NCI-H748 treated with DMSO at 0.1 percent for 48 hours (cell line): Measurements from ENCODE around the gene CCDC86.

Experiments used
- DNase-seq: peaks from one replicate; lab custom pipeline; 2025; lab: John Stamatoyannopoulos, UW

Gene CCDC86

DNA sequence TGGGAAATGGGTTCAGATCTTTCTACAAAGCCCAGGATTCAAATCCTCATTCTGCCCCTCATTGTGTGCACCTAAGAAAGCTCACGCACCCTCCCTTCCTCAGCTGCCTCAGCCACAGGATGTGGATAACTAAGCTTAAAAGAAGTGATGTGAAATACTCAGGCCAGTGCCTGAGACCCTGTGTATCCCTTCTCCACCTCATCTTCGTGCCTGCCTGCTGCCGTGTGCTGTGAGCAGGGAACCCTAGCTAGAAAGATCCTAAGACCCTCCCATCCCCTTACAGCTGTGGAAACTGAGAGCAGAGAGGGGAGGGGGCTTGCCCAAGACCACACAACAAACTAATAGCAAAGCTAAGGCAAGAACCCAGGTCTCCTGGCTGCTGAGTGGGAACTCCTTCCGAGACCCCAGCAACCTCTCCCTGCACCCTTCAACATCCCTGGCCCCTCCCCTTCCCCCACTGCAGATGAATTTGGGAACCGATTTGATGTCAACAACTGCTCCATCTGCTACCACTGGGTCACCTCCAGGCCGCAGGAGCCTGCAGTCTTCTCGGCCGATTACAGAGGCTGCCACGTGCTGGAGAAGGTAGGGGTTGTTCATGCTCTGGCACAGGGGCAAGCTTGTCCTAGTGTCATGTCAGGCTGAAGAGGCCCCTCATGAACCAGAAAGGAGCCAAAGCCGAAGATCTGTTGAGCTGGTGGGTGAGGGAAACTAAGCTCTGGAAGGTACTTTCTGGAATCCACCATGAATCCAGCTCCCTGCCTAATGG is 27.0 kb downstream of the CCDC86 start:
- no peak for DNase-seq

DNA sequence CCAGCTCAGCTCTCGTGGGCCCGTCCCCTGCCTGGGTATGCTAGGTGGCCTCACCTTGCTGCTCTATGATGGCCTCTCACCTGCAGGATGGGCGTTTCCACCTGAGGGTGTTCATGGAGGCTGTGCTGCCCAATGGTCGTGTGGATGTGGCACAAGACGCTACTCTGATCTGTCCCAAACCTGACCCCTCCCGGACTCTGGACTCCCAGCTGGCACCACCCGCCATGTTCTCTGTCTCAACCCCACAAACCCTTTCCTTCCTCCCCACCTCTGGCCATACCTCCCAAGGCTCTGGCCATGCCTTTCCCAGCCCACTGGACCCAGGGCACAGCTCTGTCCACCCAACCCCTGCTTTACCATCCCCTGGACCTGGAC is 27.5 kb downstream of the CCDC86 start:
- no peak for DNase-seq

DNA sequence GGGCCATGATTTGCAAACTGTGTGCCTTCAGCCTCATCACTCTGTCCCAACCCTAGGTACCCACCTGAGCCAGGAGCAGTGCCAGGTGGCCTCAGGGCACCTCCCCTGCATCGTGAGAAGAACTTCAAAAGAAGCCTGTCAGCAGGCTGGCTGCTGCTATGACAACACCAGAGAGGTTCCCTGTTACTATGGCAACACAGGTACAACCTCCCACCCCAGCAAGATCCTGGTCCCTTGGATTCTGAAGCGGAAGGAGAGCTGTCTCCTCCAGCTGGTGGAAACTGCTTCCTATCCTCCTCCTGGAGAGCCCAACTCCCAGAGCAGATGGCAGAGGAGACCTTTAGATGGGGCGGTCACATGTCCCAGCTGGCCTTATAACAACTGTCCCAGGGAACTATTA is 28.4 kb downstream of the CCDC86 start:
- DNase-seq, result no peak

DNA sequence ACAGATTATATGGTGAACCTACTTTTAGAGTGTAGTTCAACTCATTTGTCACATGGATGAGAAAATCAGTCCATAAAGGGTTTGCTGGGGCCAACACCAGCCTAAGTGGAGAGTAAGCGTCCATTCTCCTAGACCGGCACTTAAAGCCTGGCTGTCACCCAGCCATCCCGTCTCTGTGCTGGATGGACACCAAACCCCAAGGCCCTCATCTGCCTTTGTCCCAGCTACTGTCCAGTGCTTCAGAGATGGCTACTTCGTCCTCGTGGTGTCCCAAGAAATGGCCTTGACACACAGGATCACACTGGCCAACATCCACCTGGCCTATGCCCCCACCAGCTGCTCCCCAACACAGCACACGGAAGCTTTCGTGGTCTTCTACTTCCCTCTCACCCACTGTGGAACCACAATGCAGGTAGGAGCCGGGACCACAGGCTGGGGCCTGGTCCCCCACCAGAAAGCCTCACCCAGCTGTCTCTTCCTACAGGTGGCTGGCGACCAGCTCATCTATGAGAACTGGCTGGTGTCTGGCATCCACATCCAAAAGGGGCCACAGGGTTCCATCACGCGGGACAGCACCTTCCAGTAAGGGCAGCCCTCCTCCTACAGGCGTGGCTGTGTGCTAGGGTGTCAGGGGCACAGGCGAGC is 28.9 kb downstream of the CCDC86 start:
- no peak for DNase-seq

DNA sequence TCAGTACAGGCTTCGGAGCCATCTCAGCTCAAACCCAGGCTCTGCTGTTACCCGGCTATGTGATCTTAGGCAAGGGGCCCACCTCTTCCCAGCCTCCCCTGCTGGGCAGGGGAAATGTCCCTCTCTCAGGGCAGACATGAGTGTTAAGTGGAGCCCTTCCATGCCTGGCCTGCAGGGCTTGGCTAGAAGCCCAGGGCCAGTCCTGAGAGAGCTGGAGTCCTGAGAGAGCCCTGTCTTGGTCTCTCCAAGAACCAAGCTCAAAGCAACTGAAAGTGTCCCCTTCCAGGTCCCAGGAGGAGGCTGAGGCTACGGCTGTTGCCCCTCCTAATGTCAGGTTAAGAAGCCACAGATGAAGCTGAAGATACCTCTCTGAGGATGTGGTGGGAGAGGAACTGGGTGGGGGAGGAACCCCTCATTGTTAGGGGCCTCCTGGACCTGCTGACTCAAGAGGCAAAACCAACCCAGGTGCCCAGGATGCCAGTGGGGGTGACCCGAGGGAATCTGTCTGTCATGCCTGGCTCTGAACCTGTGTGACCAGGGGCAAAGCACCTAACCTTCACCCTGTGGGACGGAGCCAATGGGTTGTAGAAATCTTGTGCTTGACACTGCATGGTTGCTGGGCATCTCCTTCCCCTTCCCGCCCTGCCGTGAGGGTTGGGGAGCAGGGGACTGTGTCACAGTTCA is 29.6 kb downstream of the CCDC86 start:
- no peak for DNase-seq

DNA sequence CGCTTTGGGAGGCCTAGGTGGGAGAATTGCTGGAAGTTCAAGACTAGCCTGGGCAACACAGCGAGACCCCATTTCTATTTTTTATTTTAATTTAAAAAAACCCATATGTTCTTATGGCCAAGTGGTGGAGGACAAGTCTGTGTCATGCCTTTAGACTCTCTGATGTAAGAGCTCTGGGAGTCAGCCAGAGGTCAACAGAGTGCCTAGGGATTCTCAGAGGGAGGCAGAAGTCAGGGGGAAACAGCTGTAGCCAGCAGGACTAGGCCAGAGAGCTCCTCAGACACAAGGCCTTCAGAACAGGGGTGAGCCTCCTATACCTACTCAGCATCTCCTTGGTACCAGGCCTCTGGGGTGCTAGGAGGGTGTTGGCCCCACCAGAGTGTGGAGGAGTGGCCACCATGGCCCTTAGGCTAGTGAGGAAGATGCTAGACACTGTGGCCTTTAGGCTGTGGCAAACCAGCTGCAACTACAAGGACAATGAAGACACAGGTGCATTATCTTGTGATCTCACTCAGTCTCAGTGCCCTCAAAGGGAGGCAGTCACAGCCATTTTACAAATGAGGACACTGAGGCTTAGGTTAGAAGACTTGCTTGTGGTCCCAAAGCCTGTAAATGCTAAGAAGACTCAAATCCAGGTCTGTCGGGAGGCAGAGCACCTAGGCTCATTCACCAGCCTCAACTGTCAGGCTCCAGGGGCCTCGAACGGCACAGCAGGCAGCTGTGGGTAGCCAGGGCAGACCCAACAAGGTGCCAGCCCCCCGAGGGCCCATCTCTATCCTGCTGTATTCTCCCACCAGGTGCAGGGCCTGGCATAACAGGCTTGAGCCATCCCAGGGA is 30.4 kb downstream of the CCDC86 start:
- no peak for DNase-seq

DNA sequence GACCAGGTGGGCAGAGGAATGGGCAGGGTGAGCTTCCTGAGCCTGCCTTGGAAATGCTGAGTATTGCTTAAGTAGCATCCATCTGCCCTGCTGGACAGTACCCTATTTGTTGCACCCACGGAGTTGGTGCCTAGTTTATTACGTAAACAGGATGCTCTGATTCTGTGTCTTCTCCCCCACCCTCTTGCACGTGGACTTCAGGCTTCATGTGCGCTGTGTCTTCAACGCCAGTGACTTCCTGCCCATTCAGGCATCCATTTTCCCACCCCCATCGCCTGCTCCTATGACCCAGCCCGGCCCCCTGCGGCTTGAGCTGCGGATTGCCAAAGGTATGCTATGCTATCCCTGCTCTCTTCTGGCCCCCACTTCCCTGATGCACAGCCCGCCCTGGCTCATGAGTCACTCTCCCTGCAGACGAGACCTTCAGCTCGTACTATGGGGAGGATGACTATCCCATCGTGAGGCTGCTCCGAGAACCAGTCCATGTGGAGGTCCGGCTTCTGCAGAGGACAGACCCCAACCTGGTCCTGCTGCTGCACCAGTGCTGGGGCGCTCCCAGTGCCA is 31.1 kb downstream of the CCDC86 start:
- no peak for DNase-seq

DNA sequence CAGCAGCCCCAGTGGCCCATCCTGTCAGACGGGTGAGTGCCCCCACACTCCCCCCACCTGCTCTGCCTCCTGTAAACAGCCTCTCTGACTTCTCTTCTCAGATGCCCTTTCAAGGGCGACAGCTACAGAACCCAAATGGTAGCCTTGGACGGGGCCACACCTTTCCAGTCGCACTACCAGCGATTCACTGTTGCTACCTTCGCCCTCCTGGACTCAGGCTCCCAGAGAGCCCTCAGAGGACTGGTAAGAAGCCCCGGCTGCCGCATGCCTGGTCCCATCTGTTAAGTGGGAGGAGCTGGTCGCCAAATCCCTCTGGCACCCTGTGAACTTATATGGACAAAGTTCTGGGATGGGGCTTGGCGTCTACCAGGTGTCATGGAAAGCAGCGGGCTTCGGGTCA is 31.6 kb downstream of the CCDC86 start:
- no peak for DNase-seq

DNA sequence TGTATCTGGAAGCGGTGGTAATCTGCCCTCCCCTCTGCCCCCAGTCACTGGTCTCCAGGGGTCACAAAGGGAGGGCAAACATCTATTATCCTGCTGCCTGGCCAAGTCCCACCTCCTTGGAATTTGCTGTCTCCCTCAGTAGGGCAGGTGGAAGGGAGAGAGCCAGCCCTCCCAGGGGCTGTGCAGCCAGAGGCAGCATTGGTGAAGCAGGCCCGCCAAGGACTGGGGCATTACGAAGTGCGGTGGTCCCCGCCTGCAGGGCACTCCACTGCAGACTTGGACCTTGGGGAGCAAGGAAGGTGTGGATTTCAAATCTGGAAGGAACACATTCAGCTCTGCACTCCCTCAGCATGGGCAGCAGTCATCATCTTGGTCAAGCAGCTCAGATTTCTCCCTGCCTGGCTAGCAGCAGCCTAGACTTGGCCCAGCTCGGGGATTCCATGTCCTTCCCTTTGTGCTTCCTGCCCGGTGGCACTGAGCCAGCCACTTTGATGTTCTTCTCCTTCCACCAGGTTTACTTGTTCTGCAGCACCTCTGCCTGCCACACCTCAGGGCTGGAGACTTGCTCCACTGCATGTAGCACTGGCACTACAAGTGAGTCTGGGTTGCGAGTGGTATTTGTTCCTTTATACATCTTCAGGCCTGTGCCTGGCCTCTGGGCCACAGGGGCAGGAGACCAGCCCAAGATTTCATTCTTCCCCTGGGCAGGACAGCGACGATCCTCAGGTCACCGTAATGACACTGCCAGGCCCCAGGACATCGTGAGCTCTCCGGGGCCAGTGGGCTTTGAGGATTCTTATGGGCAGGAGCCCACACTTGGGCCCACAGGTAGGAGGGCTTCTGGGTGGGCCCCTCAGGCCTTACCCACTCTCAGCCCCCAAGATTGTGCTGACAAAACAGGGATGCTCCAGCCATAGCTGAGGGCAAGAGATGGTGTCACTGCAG is 32.8 kb downstream of the CCDC86 start:
- no peak for DNase-seq

DNA sequence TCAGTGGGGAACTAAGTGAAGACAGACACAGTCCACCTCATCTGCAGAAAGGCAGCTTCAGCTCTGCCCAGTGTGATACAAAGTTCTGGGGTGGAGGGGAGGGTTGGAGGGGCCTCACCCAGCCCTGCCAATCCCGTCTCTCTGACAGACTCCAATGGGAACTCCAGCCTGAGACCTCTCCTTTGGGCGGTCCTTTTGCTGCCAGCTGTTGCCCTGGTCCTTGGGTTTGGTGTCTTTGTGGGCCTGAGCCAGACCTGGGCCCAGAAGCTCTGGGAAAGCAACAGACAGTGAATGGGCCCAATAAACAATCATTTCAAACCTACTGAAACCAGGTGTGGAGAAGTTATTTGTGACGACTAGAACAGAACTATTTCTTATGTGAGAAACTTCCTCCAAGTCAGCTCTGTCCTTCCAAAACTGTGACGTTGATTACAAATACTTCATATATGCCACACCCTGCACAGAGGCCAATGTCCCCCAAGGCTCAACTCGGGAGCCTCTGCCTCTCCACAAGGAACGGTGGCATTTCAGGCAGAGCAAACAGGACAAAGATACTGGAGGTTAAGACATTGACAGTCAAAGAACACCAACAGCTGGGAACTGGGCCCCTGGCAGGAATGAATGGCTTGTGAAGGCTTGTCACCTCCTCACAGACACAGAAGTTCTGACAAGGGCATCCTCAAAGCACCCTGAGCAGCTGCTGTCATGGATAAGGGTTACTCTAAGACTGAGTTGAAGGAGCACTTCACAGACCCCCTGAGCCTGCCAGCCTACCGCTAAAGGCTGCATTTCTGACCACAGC is 33.7 kb downstream of the CCDC86 start:
- DNase-seq, result no peak

DNA sequence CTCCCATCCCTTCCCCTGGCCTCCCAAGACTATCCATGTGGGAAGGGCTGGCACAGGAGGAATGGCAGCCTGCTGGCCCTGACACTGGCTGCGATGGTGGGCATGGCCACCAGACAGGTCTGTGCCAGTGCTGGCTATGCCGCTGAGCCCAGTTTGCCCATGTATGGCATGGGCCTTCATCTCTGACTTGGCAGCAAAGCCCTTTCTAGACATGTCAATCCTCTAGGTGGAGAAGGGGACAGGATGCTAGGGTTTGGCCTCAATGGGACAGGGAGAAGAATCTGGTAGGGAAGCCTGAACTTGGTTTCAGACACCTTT is 34.2 kb downstream of the CCDC86 start:
- DNase-seq, result no peak

DNA sequence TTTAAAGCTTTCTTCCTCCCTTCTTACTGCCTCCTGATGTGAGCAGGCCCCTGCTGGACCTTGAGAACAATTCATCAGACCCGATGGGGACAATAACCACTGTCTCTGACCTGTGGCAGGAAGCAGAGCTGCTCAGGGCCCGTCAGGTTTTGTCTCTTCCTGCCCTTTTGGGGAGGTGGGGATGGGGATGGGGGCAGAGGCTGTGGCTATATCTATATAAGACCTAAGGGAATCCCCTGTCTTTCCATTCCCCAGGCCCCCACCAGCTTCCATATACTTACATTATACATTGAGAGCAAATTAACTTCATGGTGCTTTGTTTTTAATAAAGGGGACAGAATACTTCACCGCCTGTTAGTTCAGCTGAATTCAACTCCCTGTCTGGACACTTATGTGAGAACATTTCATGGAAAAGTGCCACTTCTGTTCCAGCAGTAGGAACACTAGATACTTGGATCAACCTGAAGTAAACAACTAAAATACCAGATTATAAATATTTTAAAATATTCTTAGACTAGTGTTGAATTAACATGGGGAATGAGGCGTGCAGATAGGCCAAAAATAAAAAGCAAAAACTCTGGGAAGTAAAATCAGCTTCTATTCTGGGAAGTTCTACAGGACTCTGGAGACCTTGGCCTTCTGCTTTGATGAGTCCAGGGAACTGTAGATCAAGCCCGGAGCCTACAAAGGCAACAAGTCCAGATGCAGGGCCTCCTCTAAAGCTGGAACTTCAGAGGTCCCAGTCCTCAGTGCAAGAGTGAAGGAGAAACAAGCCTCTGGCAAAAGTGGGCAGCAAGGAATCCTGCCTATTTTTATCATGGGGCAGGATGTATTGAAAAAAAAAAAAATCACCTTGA is 36.6 kb downstream of the CCDC86 start:
- no peak for DNase-seq

DNA sequence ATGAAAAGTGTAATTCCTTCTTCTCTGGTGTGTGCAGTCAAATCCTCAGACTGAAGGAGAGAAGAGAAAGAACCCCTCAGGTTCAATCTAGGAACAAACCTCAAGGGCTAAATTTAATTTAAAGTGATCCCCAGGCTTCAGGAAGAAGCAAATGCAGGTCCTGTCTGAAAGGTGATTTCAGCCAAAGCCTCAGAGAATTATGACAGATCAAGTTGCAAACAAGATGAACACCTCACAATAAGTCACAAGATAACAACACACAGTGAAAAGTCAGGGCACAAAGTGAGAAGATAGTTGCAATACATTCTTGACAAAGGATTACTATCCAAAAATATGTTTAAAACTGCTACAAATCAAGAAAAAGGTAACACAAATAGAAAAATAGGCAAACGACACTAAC is 37.2 kb downstream of the CCDC86 start:
- DNase-seq, result no peak

DNA sequence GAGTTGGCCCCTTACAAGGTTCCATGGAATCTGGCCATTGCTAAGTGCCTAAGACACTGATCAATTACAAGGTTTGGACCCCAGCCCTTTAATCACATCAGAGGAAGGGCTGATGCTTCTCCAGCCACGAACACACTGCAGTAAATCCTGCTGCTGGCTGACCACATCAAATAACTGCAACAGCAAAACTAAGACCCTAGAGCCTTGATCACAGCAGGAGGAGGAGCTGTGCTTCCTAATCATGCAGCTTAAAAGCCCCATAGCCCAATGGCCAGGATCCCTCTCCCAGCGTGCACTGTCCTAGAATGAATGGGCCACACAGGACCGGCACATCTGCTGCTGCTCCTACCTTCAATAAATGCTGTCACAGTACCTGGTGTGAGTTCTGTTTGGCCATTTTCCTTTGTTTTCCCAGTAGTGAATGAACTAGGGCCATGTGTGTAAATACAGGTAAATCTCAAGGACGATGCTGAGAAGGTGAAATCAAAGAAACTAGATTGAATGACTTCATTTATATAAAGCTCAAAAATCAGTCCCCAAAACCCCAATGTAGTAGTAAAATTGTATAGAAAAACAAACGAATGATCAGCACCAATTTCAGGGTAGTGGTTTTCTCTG is 38.2 kb downstream of the CCDC86 start:
- DNase-seq, result no peak

DNA sequence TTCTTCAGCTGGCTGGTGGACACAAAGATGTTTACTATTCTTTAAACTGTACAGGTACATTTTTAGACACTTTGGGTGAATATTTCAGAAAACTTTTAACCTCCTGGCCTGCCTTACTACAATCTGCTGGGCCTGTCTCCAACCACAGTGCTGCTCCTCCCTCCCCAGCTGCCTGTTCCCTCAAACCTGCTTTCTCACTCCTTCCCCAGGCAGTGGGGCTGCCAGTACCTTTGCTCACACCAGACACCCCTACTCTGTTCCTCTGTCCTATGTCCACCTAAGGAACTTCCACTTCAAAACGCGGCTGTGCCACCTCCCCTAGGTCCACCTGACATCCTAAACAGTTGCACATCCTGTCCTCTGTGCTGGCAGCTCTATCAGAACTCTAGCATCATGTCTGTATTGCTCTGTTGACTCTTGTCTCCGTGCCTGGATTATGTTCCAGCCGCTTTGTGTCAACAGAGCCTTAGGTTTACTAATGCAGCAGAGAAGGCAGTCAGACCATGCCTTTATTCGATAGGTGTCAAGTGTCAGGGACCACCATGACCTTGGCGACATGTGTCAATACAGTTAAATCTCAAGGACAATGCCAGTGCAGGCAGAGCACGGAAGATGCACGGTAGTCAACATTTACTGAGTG is 38.9 kb downstream of the CCDC86 start:
- DNase-seq, result peak; percentile 69

DNA sequence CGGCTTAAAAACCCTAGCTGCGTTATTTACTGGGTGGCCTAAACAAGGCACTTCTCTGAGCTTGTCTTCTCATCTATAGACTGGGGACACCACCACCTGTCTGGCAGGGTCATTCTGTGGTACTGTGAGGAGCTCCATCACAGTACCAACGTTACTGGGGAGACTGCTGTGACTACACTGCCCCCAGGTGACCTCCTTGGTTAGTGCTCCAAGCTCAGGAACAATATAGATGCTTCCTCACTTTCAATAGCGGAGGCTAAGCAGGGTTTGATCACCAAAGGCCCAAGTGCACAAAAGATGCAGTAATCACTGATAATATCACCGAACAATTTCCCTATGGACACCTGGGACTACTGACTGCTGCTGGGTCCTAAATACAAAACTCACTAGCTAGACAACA is 45.6 kb downstream of the CCDC86 start:
- peak; percentile 33 for DNase-seq

DNA sequence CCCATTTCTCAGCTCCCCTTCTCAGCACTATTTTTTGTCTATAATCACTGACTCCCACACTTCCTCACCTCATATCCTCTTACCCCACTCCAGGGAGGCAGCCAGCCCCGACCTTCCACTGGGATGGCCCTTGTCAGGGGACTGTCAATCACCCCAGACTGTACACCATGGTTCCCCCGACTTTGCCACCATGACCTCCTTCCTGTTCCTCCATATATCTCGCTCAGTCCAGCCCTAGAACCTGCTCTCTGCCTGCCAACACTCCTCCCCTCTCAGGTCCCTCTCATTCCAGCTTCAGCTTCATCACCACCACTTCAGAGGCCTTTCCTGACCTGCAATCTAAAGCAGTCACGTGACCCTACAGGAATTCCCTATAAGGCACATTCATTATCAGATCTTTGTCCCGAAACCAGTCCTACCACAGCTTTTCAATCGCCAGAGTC is 48.0 kb downstream of the CCDC86 start:
- DNase-seq, result no peak

DNA sequence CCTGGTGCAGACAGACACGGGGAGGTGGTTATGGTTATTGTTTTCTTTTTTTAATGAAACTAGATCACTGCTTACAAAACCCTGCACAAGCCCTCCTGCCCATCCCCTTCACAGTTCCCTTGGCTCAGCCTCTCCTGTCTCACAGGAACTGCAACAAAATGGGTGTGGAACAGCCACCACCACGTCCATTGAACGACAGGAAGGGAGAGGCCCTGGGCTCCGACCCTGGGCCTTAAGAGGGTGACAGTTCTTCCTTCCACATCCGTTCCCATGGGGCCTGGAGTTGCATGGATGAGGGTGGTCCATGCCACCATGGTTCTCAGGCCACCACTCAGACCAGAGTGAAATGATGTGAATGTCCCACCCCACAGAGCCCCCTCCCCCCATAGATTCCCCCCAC is 48.8 kb downstream of the CCDC86 start:
- no peak for DNase-seq
